SK-N-SH (cell line): Measurements from ENCODE around the gene ZNF341. TPM values are rescaled to one million over a fixed set of nuclear protein-coding genes. Genes with fewer than 3 reads are reported as not detected.

Experiments
- CTCF ChIA-PET: fragments of 300-600, 350-600 bp; formaldehyde crosslinking; extraction: SDS; loops from one replicate; lab custom pipeline; 2021; lab: Yijun Ruan, JAX
- POLR2A ChIA-PET: fragments of 350-600 bp; sonication (Branson Sonifier 250); formaldehyde crosslinking; extraction: SDS; loops from one replicate; lab custom pipeline; 2020; ENCODE audit warnings: antibody characterized with exemption, inconsistent platforms; lab: Yijun Ruan, JAX
- DNase-seq: peaks from one replicate; pipeline ENCODE4 v3.0.0; 2012
- H2AFZ ChIP-seq: fragments of 200-600 bp; sonication (generic); 2 replicates; pipeline ENCODE4 v1.8.1; 2016; ENCODE audit warnings: antibody characterized with exemption, mild to moderate bottlenecking, low read depth
- H3F3A ChIP-seq: fragments of 200-600 bp; sonication (generic); replicated peaks from 2 replicates; pipeline ENCODE3; 2016; ENCODE audit warnings: antibody characterized with exemption, mild to moderate bottlenecking; ENCODE audit not compliant: insufficient read depth
- H3K27ac ChIP-seq, 2 experiments: fragments of 200-500 bp in 1 of 2; fragments of 200-600 bp in 1 of 2; sonication (Bioruptor generic) in 1 of 2; sonication (generic), shearing (Covaris generic) in 1 of 2; 2 replicates each; pipeline versions ENCODE4 v1.5.1 to v1.6.1; 2014 to 2016; ENCODE audit warnings: low read depth in 2 of 2, inconsistent platforms in 1 of 2, low read length in 1 of 2, mild to moderate bottlenecking in 1 of 2, mixed read lengths in 1 of 2
- H3K27me3 ChIP-seq: fragments of 200-600 bp; sonication (generic), shearing (Covaris generic); 2 replicates; pipeline ENCODE4 v1.6.1; 2016; ENCODE audit warnings: mixed run types; ENCODE audit not compliant: insufficient read depth
- H3K36me3 ChIP-seq, 2 experiments: fragments of 200-500 bp in 1 of 2; fragments of 200-600 bp in 1 of 2; sonication (Bioruptor generic) in 1 of 2; sonication (generic) in 1 of 2; replicated peaks in 1 of 2; 2 replicates each; pipeline versions ENCODE3 to v1.5.1; 2014 to 2016; ENCODE audit warnings: low read length in 1 of 2, mild to moderate bottlenecking in 1 of 2; ENCODE audit not compliant: insufficient read depth in 2 of 2, control insufficient read depth in 1 of 2
- H3K4me1 ChIP-seq, 2 experiments: fragments of 200-500 bp in 1 of 2; fragments of 200-600 bp in 1 of 2; sonication (Bioruptor generic) in 1 of 2; sonication (generic), shearing (Covaris generic) in 1 of 2; 2 replicates each; pipeline versions ENCODE4 v1.5.1 to v1.6.1; 2014 to 2016; ENCODE audit warnings: low read depth in 1 of 2, low read length in 1 of 2, mixed run types in 1 of 2; ENCODE audit not compliant: insufficient read depth in 2 of 2, control insufficient read depth in 1 of 2
- H3K4me2 ChIP-seq: fragments of 200-600 bp; sonication (generic), shearing (Covaris generic); 2 replicates; pipeline ENCODE4 v1.6.1; 2017; ENCODE audit warnings: mixed run types
- H3K4me3 ChIP-seq, 2 experiments: fragments of 200-500 bp in 1 of 2; fragments of 200-600 bp in 1 of 2; sonication (Bioruptor generic) in 1 of 2; sonication (generic), shearing (Covaris generic) in 1 of 2; 2 replicates each; pipeline versions ENCODE4 v1.5.1 to v1.8.1; 2014 to 2016; ENCODE audit warnings: low read depth in 2 of 2, inconsistent platforms in 1 of 2, low read length in 1 of 2, mild to moderate bottlenecking in 1 of 2, mixed read lengths in 1 of 2, moderate library complexity in 1 of 2
- H3K79me2 ChIP-seq: fragments of 200-600 bp; sonication (generic); 2 replicates; pipeline ENCODE4 v1.8.1; 2017; ENCODE audit warnings: mild to moderate bottlenecking; ENCODE audit not compliant: insufficient read depth
- H3K9ac ChIP-seq: fragments of 200-600 bp; sonication (generic); 2 replicates; pipeline ENCODE4 v1.6.1; 2017; ENCODE audit warnings: mixed run types
- H3K9me2 ChIP-seq: fragments of 200-600 bp; sonication (generic); 2 replicates; pipeline ENCODE4 v1.6.1; 2017; ENCODE audit warnings: mixed run types
- H3K9me3 ChIP-seq: fragments of 200-600 bp; sonication (generic); 2 replicates; pipeline ENCODE4 v1.6.1; 2017; ENCODE audit warnings: mixed run types, mild to moderate bottlenecking, moderate library complexity
- H4K20me1 ChIP-seq: fragments of 200-600 bp; sonication (generic); 2 replicates; pipeline ENCODE4 v1.6.1; 2017; ENCODE audit warnings: mild to moderate bottlenecking, mixed run types; ENCODE audit not compliant: insufficient read depth
- EZH2phosphoT487 ChIP-seq: fragments of 200-600 bp; sonication (generic); IDR thresholded peaks from 2 replicates; pipeline ENCODE4 v1.6.1; 2017; ENCODE audit warnings: low read depth, mixed run types, mild to moderate bottlenecking, antibody characterized with exemption, moderate library complexity, borderline replicate concordance
- FOSL2 ChIP-seq: IDR thresholded peaks from 2 replicates; pipeline ENCODE4 v1.4.0; 2012; ENCODE audit warnings: low read depth, mild to moderate bottlenecking, moderate library complexity, borderline replicate concordance
- FOXM1 ChIP-seq: IDR thresholded peaks from 2 replicates; pipeline ENCODE4 v1.4.0; 2012; ENCODE audit warnings: low read depth, mild to moderate bottlenecking
- GABPA ChIP-seq: IDR thresholded peaks from 2 replicates; pipeline ENCODE4 v1.4.0; 2012; ENCODE audit warnings: low read depth, mild to moderate bottlenecking
- GATA2 ChIP-seq: sonication (generic); formaldehyde crosslinking; IDR thresholded peaks from 2 replicates; pipeline ENCODE4 v1.5.0; 2020; ENCODE audit warnings: mild to moderate bottlenecking, missing genetic modification reagents
- NRF1 ChIP-seq: IDR thresholded peaks from 2 replicates; pipeline ENCODE4 v1.6.1; 2012; ENCODE audit warnings: low read depth, mild to moderate bottlenecking, low read length
- RAD21 ChIP-seq: IDR thresholded peaks from 2 replicates; pipeline ENCODE4 v1.6.1; 2012; ENCODE audit warnings: mild to moderate bottlenecking, low read length
- RFX5 ChIP-seq: IDR thresholded peaks from 2 replicates; pipeline ENCODE4 v1.6.1; 2012; ENCODE audit warnings: mild to moderate bottlenecking, improper control_type of control experiment, low read length
- YY1 ChIP-seq: IDR thresholded peaks from 2 replicates; pipeline ENCODE4 v1.4.0; 2012; ENCODE audit warnings: low read depth, mild to moderate bottlenecking
- WGBS: methylation state at CpG from one replicate; pipeline ENCODE4 v1.1.6; 2017; ENCODE audit warnings: low lambda C conversion rate; 5-methylcytosine and 5-hydroxymethylcytosine counted together
- polyA plus RNA-seq, 3 experiments: library from polyadenylated mRNA; depleted of rRNA; stranded (reverse); fragments of >200 nt; gene quantifications; 2 replicates each; pipeline ENCODE4 v1.2.3, GENCODE V29; 2012
- TF ChIP-seq, protein P1 (sequence below): IDR thresholded peaks from 2 replicates; pipeline ENCODE4 v1.4.0; 2012; ENCODE audit warnings: low read depth, borderline replicate concordance
- TF ChIP-seq, protein P2 (sequence below): fragments of 150-350 bp; IDR thresholded peaks from 2 replicates; pipeline ENCODE4 v1.6.1; 2017; ENCODE audit warnings: antibody characterized with exemption, low read length, low read depth, borderline replicate concordance

Gene ZNF341
- polyA plus RNA-seq, 1 of the 3 experiments (the other 2 are of a cell fraction) = 3.2 TPM

DNA sequence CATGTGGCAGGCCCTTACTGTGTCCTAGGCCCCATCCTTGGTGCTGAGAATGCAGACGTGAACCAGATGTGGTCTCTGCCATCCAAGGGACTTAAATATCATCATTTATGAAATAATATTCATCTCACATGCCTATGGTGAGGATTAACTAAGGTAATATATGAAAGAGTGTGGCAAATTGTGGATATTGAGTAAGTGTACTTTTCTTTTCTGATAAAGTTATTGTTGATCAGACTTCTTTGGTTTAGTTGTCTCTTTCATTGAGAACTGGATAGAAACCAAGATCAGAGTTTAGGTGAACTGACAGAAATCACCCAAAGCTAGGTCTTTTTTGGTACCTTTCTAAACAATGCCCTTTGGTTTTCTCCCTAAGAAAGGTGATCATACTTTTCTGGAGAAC lies 84.4 kb downstream of the ZNF341 start:
- Histone ChIP-seq H2AFZ (no peak overlapping the region), H3K9me2 (no peaks in the 10 kb centered on the region), H3K9me3 (no peaks in the 10 kb centered on the region), H3K27ac (no peak overlapping the region), H3K4me3 (no peak overlapping the region), H3K27me3 (no peaks in the 10 kb centered on the region), H3F3A (peaks cover 13% of the 10 kb centered on the region), H4K20me1 (peaks cover 87% of the 10 kb centered on the region), H3K36me3 (peaks cover 3 to 4% of the 10 kb centered on the region in 2 experiments), H3K9ac (no peak overlapping the region), H3K79me2 (peaks cover 99% of the 10 kb centered on the region), H3K4me2 (no peak overlapping the region), H3K4me1 (peaks cover 7 to 22% of the 10 kb centered on the region in 2 experiments; a peak in 2 of 4 replicates)
- ChIA-PET CTCF (interaction anchor here (0.7 to 0.9 kb wide), 2 partner anchors 10 to 24 kb away, joined by 3 read pairs; no protein-coding TSS in a partner anchor), POLR2A (no interaction called here)
- DNase-seq = no peak
- no peak for TF ChIP-seq EZH2phosphoT487
- no peak for TF ChIP-seq NRF1
- TF ChIP-seq YY1 = no peak
- no peak for TF ChIP-seq FOSL2
- TF ChIP-seq GATA2 = no peak
- no peak for TF ChIP-seq RAD21
- 88% methylated on average over 1 of the region's 1 CpG for WGBS

- Histone ChIP-seq H3K36me3 (peaks cover 3 to 4% of the 10 kb centered on the region in 2 experiments), H3F3A (peaks cover 5% of the 10 kb centered on the region), H4K20me1 (peaks cover 96% of the 10 kb centered on the region), H3K4me3 (no peak overlapping the region), H3K79me2 (peaks cover 100% of the 10 kb centered on the region), H3K9ac (no peak overlapping the region), H3K9me3 (no peaks in the 10 kb centered on the region), H2AFZ (no peak overlapping the region), H3K4me1 (peaks cover 7 to 18% of the 10 kb centered on the region in 2 experiments; a peak in 2 of 4 replicates), H3K9me2 (no peaks in the 10 kb centered on the region), H3K4me2 (no peak overlapping the region), H3K27ac (no peak overlapping the region), H3K27me3 (no peaks in the 10 kb centered on the region)
- 85% methylated on average over 5 of the region's 5 CpGs for WGBS
- DNase-seq = no peak
- CTCF ChIA-PET = interaction anchor here (0.9 kb wide), 1 partner anchor 25 kb away, joined by 3 read pairs; no protein-coding TSS in a partner anchor
- TF ChIP-seq NRF1 (no peak), RFX5 (no peak), GABPA (no peak), FOSL2 (no peak), YY1 (no peak), FOXM1 (no peak)
- TF ChIP-seq, protein P1, sequence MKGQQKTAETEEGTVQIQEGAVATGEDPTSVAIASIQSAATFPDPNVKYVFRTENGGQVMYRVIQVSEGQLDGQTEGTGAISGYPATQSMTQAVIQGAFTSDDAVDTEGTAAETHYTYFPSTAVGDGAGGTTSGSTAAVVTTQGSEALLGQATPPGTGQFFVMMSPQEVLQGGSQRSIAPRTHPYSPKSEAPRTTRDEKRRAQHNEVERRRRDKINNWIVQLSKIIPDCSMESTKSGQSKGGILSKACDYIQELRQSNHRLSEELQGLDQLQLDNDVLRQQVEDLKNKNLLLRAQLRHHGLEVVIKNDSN = no peak
- TF ChIP-seq, protein P2, sequence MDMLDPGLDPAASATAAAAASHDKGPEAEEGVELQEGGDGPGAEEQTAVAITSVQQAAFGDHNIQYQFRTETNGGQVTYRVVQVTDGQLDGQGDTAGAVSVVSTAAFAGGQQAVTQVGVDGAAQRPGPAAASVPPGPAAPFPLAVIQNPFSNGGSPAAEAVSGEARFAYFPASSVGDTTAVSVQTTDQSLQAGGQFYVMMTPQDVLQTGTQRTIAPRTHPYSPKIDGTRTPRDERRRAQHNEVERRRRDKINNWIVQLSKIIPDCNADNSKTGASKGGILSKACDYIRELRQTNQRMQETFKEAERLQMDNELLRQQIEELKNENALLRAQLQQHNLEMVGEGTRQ = no peak
- POLR2A ChIA-PET = no interaction called here
Observed at GRCh38 chr20:33817411-33817810, 85.6 kb downstream of the ZNF341 start.
